Renal cortical epithelial cell (primary cell): Measurements from ENCODE around the gene PEX14. TPM values are rescaled to one million over a fixed set of nuclear protein-coding genes. Genes with fewer than 3 reads are reported as not detected.

Experiments
- DNase-seq: peaks from one replicate; pipeline ENCODE4 v3.0.0-alpha.2; 2011; ENCODE audit warnings: low read depth
- total RNA-seq: library from RNA; depleted of rRNA; stranded (reverse); fragments of >200 nt; gene quantifications from 2 replicates; pipeline ENCODE4 v1.2.3, GENCODE V29; 2014

Gene PEX14
- total RNA-seq, 1 donor from 2014 or later: 26.1 TPM

- DNase-seq: no peak
Measured at GRCh38 chr1:10663678-10664035, 188.9 kb downstream of the PEX14 start.

GRCh38 chr1:10664251-10664650, 189.5 kb downstream of the PEX14 start:
- DNase-seq: no peak

GRCh38 chr1:10665226-10665625, 190.5 kb downstream of the PEX14 start:
- DNase-seq: no peak

- peak; percentile 85 for DNase-seq
Measured at GRCh38 chr1:10665930-10666850, 191.4 kb downstream of the PEX14 start.

GRCh38 chr1:10667861-10668761, 193.4 kb downstream of the PEX14 start:
- no peak for DNase-seq

GRCh38 chr1:10669570-10669969, 194.8 kb downstream of the PEX14 start:
- no peak for DNase-seq

GRCh38 chr1:10670190-10670589, 195.4 kb downstream of the PEX14 start:
- DNase-seq: no peak

- DNase-seq: no peak
Measured at GRCh38 chr1:10671090-10671489, 196.3 kb downstream of the PEX14 start.

- no peak for DNase-seq
Measured at GRCh38 chr1:10671622-10672342, 197.0 kb downstream of the PEX14 start.

- no peak for DNase-seq
Measured at GRCh38 chr1:10672343-10673050, 197.7 kb downstream of the PEX14 start.

- no peak for DNase-seq
Measured at GRCh38 chr1:10673109-10673711, 198.5 kb downstream of the PEX14 start.

- DNase-seq: no peak
Measured at GRCh38 chr1:10674222-10674621, 199.5 kb downstream of the PEX14 start.

GRCh38 chr1:10674700-10675609, 200.2 kb downstream of the PEX14 start:
- DNase-seq: peak; percentile 68

- no peak for DNase-seq
Measured at GRCh38 chr1:10675813-10676212, 201.1 kb downstream of the PEX14 start.

- DNase-seq: no peak
Measured at GRCh38 chr1:10676963-10677362, 202.2 kb downstream of the PEX14 start.

GRCh38 chr1:10677491-10678391, 203.0 kb downstream of the PEX14 start:
- no peak for DNase-seq

GRCh38 chr1:10678402-10678801, 203.7 kb downstream of the PEX14 start:
- DNase-seq: no peak

- no peak for DNase-seq
Measured at GRCh38 chr1:10678852-10679251, 204.1 kb downstream of the PEX14 start.
